A673 (cell line): ENCODE results near the gene RAMP1.

Experiments used
- CTCF ChIP-seq: fragments of 300-800, 200-600 bp; sonication (generic); conservative IDR thresholded peaks from 2 replicates; pipeline ENCODE4 v1.5.1; 2017; ENCODE audit warnings: low read depth, mild to moderate bottlenecking, antibody characterized with exemption, low read length, moderate library complexity, mixed read lengths
- EZH2 ChIP-seq: fragments of 200-600 bp; sonication (generic); IDR thresholded peaks from 2 replicates; pipeline ENCODE4 v1.6.1; 2017; ENCODE audit warnings: borderline replicate concordance, low read depth, mild to moderate bottlenecking, mixed read lengths, antibody characterized with exemption, low read length; ENCODE audit not compliant: poor library complexity, severe bottlenecking

DNA sequence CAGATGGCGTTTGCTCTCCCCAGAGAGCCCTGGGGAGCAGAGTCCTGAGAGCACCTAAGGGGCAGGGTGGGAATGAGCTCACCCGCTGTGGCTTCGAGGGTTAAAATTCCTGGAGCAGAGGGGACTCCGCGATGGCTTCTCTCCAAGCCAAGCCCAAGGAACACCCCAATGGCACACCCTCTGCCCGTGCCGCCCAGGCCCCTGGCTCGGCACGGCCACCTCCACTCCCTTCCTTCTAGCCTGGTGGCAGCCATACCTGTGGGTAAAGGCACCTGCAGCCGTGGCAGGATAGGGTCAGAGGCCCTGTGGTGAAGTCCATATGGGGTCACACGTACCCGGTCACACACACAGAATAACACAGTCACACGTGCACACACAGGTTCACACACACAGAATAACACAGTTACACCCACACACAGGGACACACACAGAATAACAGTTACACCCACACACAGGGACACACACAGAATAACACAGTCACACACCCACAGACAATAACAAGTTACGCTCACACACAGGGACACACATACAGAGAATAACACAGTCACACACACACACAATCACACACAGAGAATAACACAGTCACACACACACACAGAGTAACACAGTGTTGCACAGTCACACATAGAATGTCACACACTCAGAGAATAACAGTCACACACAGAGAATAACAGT, 50.5 kb downstream of the RAMP1 start:
- no peak for TF ChIP-seq CTCF
- no peak for TF ChIP-seq EZH2
